Mesenchymal stem cell (in vitro differentiated cells and primary cell): ENCODE results near the gene NSFL1C.

Experiments
- DNase-seq: peaks from one replicate; pipeline ENCODE4 v3.0.0-alpha.2; 2013
- H2AFZ ChIP-seq: one replicate; pipeline ENCODE4 v1.6.1; 2013; ENCODE audit warnings: low read depth, mild to moderate bottlenecking, control low read depth, inconsistent platforms, low read length, moderate library complexity
- H2AK5ac ChIP-seq: 2 replicates; pipeline ENCODE4 v1.6.1; 2013; ENCODE audit warnings: low read length, moderate library complexity, mild to moderate bottlenecking, inconsistent platforms; ENCODE audit not compliant: severe bottlenecking
- H2BK120ac ChIP-seq: one replicate; pipeline ENCODE4 v1.6.1; 2013; ENCODE audit warnings: low read depth, mild to moderate bottlenecking, inconsistent platforms, low read length, moderate library complexity
- H2BK12ac ChIP-seq, 2 experiments: one replicate each; pipeline ENCODE4 v1.6.1; 2013; ENCODE audit warnings: inconsistent platforms in 2 of 2, low read length in 2 of 2, mild to moderate bottlenecking in 2 of 2, moderate library complexity in 2 of 2, control low read depth in 1 of 2
- H2BK15ac ChIP-seq: one replicate; pipeline ENCODE4 v1.6.1; 2013; ENCODE audit warnings: mild to moderate bottlenecking, low read depth, inconsistent platforms; ENCODE audit not compliant: poor library complexity, severe bottlenecking
- H2BK5ac ChIP-seq: 2 replicates; pipeline ENCODE4 v1.6.1; 2013; ENCODE audit warnings: low read depth, mild to moderate bottlenecking, low read length, control low read depth, inconsistent platforms; ENCODE audit not compliant: poor library complexity, severe bottlenecking
- H3K14ac ChIP-seq, 2 experiments: one replicate each; pipeline ENCODE4 v1.6.1; 2013; ENCODE audit warnings: inconsistent platforms in 2 of 2, low read length in 2 of 2, control low read depth in 1 of 2, mild to moderate bottlenecking in 1 of 2, moderate library complexity in 1 of 2
- H3K18ac ChIP-seq, 2 experiments: one replicate each; pipeline ENCODE4 v1.6.1; 2013; ENCODE audit warnings: inconsistent platforms in 2 of 2, low read length in 2 of 2, control low read depth in 1 of 2, low read depth in 1 of 2, mild to moderate bottlenecking in 1 of 2
- H3K23ac ChIP-seq, 2 experiments: one replicate each; pipeline ENCODE4 v1.6.1; 2013; ENCODE audit warnings: inconsistent platforms in 2 of 2, low read length in 2 of 2, mild to moderate bottlenecking in 2 of 2, moderate library complexity in 2 of 2, control low read depth in 1 of 2
- H3K27ac ChIP-seq: 2 replicates; pipeline ENCODE4 v1.5.1; 2013; ENCODE audit warnings: mild to moderate bottlenecking, moderate library complexity, low read length, control low read depth, inconsistent platforms; ENCODE audit not compliant: poor library complexity, severe bottlenecking
- H3K27me3 ChIP-seq, 2 experiments: 2 replicates each; pipeline versions ENCODE4 v1.6.1 to v1.7.0; 2013; ENCODE audit warnings: low read length in 2 of 2, mild to moderate bottlenecking in 2 of 2, moderate library complexity in 2 of 2, control low read depth in 1 of 2, inconsistent platforms in 1 of 2; ENCODE audit not compliant: control insufficient read depth in 1 of 2, insufficient read depth in 1 of 2
- H3K36me3 ChIP-seq, 2 experiments: 2 replicates each; pipeline versions ENCODE4 v1.6.1 to v1.7.0; 2013; ENCODE audit warnings: low read length in 2 of 2, control low read depth in 1 of 2, inconsistent platforms in 1 of 2, low read depth in 1 of 2, mild to moderate bottlenecking in 1 of 2; ENCODE audit not compliant: insufficient read depth in 2 of 2, control insufficient read depth in 1 of 2
- H3K4ac ChIP-seq, 2 experiments: one replicate each; pipeline ENCODE4 v1.6.1; 2013; ENCODE audit warnings: inconsistent platforms in 2 of 2, low read length in 2 of 2, mild to moderate bottlenecking in 2 of 2, moderate library complexity in 2 of 2, control low read depth in 1 of 2, low read depth in 1 of 2
- H3K4me1 ChIP-seq: 2 replicates; pipeline ENCODE4 v1.6.1; 2013; ENCODE audit warnings: low read depth, low read length, control low read depth; ENCODE audit not compliant: control insufficient read depth, insufficient read depth
- H3K4me2 ChIP-seq: 2 replicates; pipeline ENCODE4 v1.6.1; 2013; ENCODE audit warnings: low read length, mild to moderate bottlenecking, inconsistent platforms; ENCODE audit not compliant: poor library complexity, severe bottlenecking
- H3K4me3 ChIP-seq, 2 experiments: 2 replicates each; pipeline versions ENCODE4 v1.5.1 to v1.7.0; 2013; ENCODE audit warnings: low read length in 2 of 2, mild to moderate bottlenecking in 2 of 2, control low read depth in 1 of 2, low read depth in 1 of 2; ENCODE audit not compliant: insufficient read depth in 1 of 2
- H3K79me1 ChIP-seq: replicated peaks from 2 replicates; pipeline ENCODE4 v1.6.1; 2013; ENCODE audit warnings: mild to moderate bottlenecking, control low read depth, low read length, inconsistent platforms; ENCODE audit not compliant: poor library complexity, severe bottlenecking
- H3K9ac ChIP-seq: 2 replicates; pipeline ENCODE4 v1.7.0; 2013; ENCODE audit warnings: mild to moderate bottlenecking, low read length, moderate library complexity
- H3K9me3 ChIP-seq: 2 replicates; pipeline ENCODE4 v1.7.0; 2013; ENCODE audit warnings: mild to moderate bottlenecking, low read length; ENCODE audit not compliant: control insufficient read depth
- H4K8ac ChIP-seq: one replicate; pipeline ENCODE4 v1.6.1; 2013; ENCODE audit warnings: inconsistent platforms, mild to moderate bottlenecking, low read length, moderate library complexity
- H4K91ac ChIP-seq: one replicate; pipeline ENCODE4 v1.6.1; 2013; ENCODE audit warnings: mild to moderate bottlenecking, low read length, inconsistent platforms
- WGBS: methylation state at CpG from one replicate; pipeline ENCODE4 v1.1.7; 2013; ENCODE audit warnings: mixed read lengths; 5-methylcytosine and 5-hydroxymethylcytosine counted together

The NSFL1C gene

GRCh38 chr20:1457992-1458391 lies 8.7 kb downstream of the NSFL1C start:
- Histone ChIP-seq H2BK12ac (no peak overlapping the region), H3K9me3 (peaks cover 3% of the 10 kb centered on the region), H3K4ac (no peak overlapping the region), H3K4me3 (no peak overlapping the region), H3K23ac (no peak overlapping the region), H2BK120ac (no peak overlapping the region), H2AK5ac (no peak overlapping the region), H3K27ac (peak overlapping the region; percentile 75), H2AFZ (no peak overlapping the region), H3K4me1 (peaks cover 12% of the 10 kb centered on the region), H3K14ac (no peak overlapping the region), H3K79me1 (peaks cover 33% of the 10 kb centered on the region), H3K18ac (no peak overlapping the region), H3K4me2 (no peak overlapping the region), H4K91ac (no peak overlapping the region), H2BK15ac (no peak overlapping the region), H3K9ac (no peak overlapping the region), H4K8ac (no peak overlapping the region), H2BK5ac (no peak overlapping the region), H3K36me3 (peaks cover 33 to 96% of the 10 kb centered on the region in 2 experiments), H3K27me3 (no peaks in the 10 kb centered on the region)
- DNase-seq = no peak
- WGBS = 97% methylated on average over 1 of the region's 2 CpGs

DNA sequence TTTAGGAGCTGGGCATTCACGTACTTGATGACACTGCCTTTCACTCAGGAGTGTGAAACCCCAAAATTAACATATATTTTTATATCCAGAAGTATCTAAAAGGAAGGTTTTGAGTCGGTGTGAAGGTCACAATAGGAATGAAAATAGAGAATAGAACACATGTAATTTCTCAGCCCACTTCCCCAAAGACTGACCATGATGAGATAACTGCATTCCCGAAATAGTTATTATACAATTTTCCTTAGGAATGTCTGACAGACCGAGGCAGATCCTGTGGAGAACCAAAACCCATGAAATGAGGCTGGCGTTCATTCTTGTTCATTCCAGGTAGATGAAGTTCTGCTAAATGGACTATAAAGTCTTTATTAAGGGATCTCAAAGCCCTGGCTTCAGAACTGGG lies 10.3 kb downstream of the NSFL1C start:
- Histone ChIP-seq H3K27ac (peak overlapping the region; percentile 97), H3K4me2 (peak overlapping the region; percentile 36), H2BK120ac (no peak overlapping the region), H3K79me1 (peaks cover 37% of the 10 kb centered on the region), H3K9me3 (peaks cover 20% of the 10 kb centered on the region), H3K36me3 (peaks cover 49 to 99% of the 10 kb centered on the region in 2 experiments), H2BK15ac (no peak overlapping the region), H3K23ac (no peak overlapping the region), H3K4me1 (peaks cover 9% of the 10 kb centered on the region), H3K14ac (no peak overlapping the region), H3K9ac (no peak overlapping the region), H3K27me3 (no peaks in the 10 kb centered on the region), H2AK5ac (peak overlapping the region; percentile 86), H2BK5ac (peak overlapping the region; percentile 66), H3K4ac (no peak overlapping the region), H4K8ac (no peak overlapping the region), H2AFZ (no peak overlapping the region), H4K91ac (no peak overlapping the region), H3K18ac (no peak overlapping the region), H3K4me3 (no peak overlapping the region), H2BK12ac (no peak overlapping the region)
- DNase-seq = no peak
- 68% methylated on average over 3 of the region's 5 CpGs for WGBS

DNA sequence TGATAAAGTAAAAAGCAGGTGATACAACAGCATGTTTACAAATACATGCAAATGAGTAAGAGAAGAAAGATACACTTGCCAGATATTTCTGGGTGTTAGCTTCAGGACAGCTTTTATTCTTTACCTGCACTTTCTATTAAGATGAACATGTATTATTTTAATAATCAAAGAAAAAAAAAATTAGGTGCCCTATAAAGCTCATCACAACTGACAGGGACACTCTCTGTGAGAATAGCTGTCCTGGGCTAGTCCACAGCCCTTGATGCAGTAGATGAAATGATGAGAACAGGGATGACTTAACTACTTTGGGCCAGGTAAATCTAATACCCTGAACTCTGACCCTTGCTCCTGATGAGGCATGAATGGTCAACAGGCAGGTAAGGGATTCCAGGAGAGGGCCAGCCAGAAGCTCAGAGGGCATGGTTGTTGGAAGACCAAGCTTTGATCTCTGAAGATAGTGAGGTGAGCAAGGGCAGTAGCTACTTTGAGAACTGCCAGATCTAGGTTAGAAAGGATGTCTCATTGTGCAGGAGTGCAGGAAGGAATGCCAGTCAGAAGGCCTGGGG lies 15.6 kb downstream of the NSFL1C start:
- no peak overlapping the region for H3K27ac ChIP-seq
- peaks cover 32% of the 10 kb centered on the region for H3K9me3 ChIP-seq
- H3K9ac ChIP-seq = no peak overlapping the region
- H4K8ac ChIP-seq = no peak overlapping the region
- no peak overlapping the region for H2BK120ac ChIP-seq
- H2BK15ac ChIP-seq = no peak overlapping the region
- H3K4me3 ChIP-seq = peak overlapping the region in 1 of 2 experiments; percentile 42
- no peak overlapping the region for H2BK12ac ChIP-seq
- no peak overlapping the region for H3K4ac ChIP-seq
- no peak overlapping the region for H4K91ac ChIP-seq
- H3K4me2 ChIP-seq = no peak overlapping the region
- no peak overlapping the region for H3K23ac ChIP-seq
- no peak overlapping the region for H2AK5ac ChIP-seq
- H2BK5ac ChIP-seq = no peak overlapping the region
- no peak for DNase-seq
- H3K79me1 ChIP-seq = peaks cover 48% of the 10 kb centered on the region
- H3K36me3 ChIP-seq = peaks cover 70 to 100% of the 10 kb centered on the region in 2 experiments
- no peak overlapping the region for H3K14ac ChIP-seq
- H3K18ac ChIP-seq = no peak overlapping the region
- H3K4me1 ChIP-seq = peaks cover 8% of the 10 kb centered on the region
- no peaks in the 10 kb centered on the region for H3K27me3 ChIP-seq
- no peak overlapping the region for H2AFZ ChIP-seq

GRCh38 chr20:1449370-1449769 lies 17.3 kb downstream of the NSFL1C start:
- Histone ChIP-seq H4K91ac (no peak overlapping the region), H2BK120ac (no peak overlapping the region), H4K8ac (no peak overlapping the region), H3K4me1 (no peaks in the 10 kb centered on the region), H3K23ac (no peak overlapping the region), H3K4ac (no peak overlapping the region), H3K9me3 (peaks cover 32% of the 10 kb centered on the region), H2AK5ac (no peak overlapping the region), H3K18ac (no peak overlapping the region), H2BK15ac (no peak overlapping the region), H3K4me3 (no peak overlapping the region), H2BK5ac (no peak overlapping the region), H3K27ac (no peak overlapping the region), H3K4me2 (no peak overlapping the region), H3K9ac (no peak overlapping the region), H3K27me3 (no peaks in the 10 kb centered on the region), H3K36me3 (peaks cover 73 to 100% of the 10 kb centered on the region in 2 experiments), H3K14ac (no peak overlapping the region), H2BK12ac (no peak overlapping the region), H3K79me1 (peaks cover 44% of the 10 kb centered on the region), H2AFZ (no peak overlapping the region)
- no peak for DNase-seq
- WGBS = 93% methylated on average over 6 of the region's 6 CpGs
